ENCODE results near the gene CCDC170. TPM values are rescaled to one million over a fixed set of nuclear protein-coding genes. Genes with fewer than 3 reads are reported as not detected.

Gene CCDC170
- total and polyA plus RNA-seq, 4 donors, result 0.37 to 0.59 (median 0.45) TPM

DNA sequence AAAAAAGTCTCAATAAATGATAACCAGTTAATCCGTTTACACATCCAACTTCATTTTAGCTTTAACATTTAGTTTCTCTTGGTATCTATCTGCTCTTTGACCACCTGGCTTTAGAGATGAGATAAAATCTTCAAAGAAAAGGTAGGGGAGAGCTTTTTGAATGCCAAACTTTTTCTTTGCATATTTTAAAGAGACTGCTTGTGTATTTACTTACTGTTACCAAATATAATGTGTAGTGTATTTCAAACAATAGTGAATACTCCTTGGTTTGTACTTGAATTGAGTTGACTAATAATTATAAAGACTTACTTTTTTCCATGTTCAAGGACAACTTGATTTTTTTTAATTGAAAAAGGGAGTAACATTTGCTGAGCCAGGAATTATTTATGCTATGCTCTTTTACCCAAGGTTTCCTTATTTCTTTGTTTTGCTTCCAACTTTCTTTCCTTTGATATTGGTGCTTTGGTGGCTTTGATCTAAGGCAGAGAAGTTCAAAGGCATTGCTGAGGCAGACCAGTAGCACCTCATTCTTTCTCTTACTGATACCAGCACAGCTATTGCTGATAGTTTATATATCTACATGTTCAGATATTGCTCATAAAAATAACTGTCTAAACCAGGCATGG lies 7.8 kb downstream of the CCDC170 start:
- TF ChIP-seq, protein P1, sequence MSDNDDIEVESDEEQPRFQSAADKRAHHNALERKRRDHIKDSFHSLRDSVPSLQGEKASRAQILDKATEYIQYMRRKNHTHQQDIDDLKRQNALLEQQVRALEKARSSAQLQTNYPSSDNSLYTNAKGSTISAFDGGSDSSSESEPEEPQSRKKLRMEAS (IDR thresholded peaks at IDR 0.05), result no peak
- TF ChIP-seq NR2F2 (IDR thresholded peaks at IDR 0.05) (no peak), TAF1 (conservative IDR thresholded peaks at IDR 0.05) (no peak), RXRA (IDR thresholded peaks at IDR 0.05) (no peak), FOXA2 (IDR thresholded peaks at IDR 0.05) (no peak), YY1 (IDR thresholded peaks at IDR 0.05) (no peak), GABPA (IDR thresholded peaks at IDR 0.05 in 1 of 2, conservative IDR thresholded peaks at IDR 0.05 in 1 of 2) (no peak), HNF4A (conservative IDR thresholded peaks at IDR 0.05) (no peak), RAD21 (IDR thresholded peaks at IDR 0.05) (no peak), EGR1 (IDR thresholded peaks at IDR 0.05; ENCODE audit: low read depth in 2 of 2) (no peak), HNF4G (IDR thresholded peaks at IDR 0.05) (no peak)
- TF ChIP-seq, protein P2, sequence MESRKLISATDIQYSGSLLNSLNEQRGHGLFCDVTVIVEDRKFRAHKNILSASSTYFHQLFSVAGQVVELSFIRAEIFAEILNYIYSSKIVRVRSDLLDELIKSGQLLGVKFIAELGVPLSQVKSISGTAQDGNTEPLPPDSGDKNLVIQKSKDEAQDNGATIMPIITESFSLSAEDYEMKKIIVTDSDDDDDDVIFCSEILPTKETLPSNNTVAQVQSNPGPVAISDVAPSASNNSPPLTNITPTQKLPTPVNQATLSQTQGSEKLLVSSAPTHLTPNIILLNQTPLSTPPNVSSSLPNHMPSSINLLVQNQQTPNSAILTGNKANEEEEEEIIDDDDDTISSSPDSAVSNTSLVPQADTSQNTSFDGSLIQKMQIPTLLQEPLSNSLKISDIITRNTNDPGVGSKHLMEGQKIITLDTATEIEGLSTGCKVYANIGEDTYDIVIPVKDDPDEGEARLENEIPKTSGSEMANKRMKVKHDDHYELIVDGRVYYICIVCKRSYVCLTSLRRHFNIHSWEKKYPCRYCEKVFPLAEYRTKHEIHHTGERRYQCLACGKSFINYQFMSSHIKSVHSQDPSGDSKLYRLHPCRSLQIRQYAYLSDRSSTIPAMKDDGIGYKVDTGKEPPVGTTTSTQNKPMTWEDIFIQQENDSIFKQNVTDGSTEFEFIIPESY (IDR thresholded peaks at IDR 0.05), result no peak
- TF ChIP-seq, protein P3, sequence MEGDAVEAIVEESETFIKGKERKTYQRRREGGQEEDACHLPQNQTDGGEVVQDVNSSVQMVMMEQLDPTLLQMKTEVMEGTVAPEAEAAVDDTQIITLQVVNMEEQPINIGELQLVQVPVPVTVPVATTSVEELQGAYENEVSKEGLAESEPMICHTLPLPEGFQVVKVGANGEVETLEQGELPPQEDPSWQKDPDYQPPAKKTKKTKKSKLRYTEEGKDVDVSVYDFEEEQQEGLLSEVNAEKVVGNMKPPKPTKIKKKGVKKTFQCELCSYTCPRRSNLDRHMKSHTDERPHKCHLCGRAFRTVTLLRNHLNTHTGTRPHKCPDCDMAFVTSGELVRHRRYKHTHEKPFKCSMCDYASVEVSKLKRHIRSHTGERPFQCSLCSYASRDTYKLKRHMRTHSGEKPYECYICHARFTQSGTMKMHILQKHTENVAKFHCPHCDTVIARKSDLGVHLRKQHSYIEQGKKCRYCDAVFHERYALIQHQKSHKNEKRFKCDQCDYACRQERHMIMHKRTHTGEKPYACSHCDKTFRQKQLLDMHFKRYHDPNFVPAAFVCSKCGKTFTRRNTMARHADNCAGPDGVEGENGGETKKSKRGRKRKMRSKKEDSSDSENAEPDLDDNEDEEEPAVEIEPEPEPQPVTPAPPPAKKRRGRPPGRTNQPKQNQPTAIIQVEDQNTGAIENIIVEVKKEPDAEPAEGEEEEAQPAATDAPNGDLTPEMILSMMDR (IDR thresholded peaks at IDR 0.05; ENCODE audit: low read depth, low read length, missing input control), result no peak
- TF ChIP-seq, protein P4, sequence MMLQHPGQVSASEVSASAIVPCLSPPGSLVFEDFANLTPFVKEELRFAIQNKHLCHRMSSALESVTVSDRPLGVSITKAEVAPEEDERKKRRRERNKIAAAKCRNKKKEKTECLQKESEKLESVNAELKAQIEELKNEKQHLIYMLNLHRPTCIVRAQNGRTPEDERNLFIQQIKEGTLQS (IDR thresholded peaks at IDR 0.05), result no peak
- TF ChIP-seq, protein P5, sequence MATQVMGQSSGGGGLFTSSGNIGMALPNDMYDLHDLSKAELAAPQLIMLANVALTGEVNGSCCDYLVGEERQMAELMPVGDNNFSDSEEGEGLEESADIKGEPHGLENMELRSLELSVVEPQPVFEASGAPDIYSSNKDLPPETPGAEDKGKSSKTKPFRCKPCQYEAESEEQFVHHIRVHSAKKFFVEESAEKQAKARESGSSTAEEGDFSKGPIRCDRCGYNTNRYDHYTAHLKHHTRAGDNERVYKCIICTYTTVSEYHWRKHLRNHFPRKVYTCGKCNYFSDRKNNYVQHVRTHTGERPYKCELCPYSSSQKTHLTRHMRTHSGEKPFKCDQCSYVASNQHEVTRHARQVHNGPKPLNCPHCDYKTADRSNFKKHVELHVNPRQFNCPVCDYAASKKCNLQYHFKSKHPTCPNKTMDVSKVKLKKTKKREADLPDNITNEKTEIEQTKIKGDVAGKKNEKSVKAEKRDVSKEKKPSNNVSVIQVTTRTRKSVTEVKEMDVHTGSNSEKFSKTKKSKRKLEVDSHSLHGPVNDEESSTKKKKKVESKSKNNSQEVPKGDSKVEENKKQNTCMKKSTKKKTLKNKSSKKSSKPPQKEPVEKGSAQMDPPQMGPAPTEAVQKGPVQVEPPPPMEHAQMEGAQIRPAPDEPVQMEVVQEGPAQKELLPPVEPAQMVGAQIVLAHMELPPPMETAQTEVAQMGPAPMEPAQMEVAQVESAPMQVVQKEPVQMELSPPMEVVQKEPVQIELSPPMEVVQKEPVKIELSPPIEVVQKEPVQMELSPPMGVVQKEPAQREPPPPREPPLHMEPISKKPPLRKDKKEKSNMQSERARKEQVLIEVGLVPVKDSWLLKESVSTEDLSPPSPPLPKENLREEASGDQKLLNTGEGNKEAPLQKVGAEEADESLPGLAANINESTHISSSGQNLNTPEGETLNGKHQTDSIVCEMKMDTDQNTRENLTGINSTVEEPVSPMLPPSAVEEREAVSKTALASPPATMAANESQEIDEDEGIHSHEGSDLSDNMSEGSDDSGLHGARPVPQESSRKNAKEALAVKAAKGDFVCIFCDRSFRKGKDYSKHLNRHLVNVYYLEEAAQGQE (IDR thresholded peaks at IDR 0.05), result no peak
- no peaks in the 10 kb centered on the region for H3K9me3 ChIP-seq (ENCODE audit: control insufficient read depth in 4 of 4, low read length in 3 of 4)
- H3K36me3 ChIP-seq (ENCODE audit: control insufficient read depth in 4 of 4, insufficient read depth in 3 of 4, low read depth in 1 of 4, low read length in 3 of 4), result no peaks in the 10 kb centered on the region
- H3K27me3 ChIP-seq (ENCODE audit: control insufficient read depth in 4 of 4, insufficient read depth in 4 of 4, low read length in 3 of 4), result no peaks in the 10 kb centered on the region
- no peak overlapping the region for H3K4me3 ChIP-seq (ENCODE audit: low read depth in 1 of 3, low read length in 3 of 3)
- no peak for DNase-seq (ENCODE audit: low spot score)
- no peak overlapping the region for H3K27ac ChIP-seq (ENCODE audit: low read depth in 1 of 2, low read length in 2 of 2)
- H3K4me1 ChIP-seq (ENCODE audit: control insufficient read depth in 4 of 4, insufficient read depth in 4 of 4, low read length in 3 of 4), result peaks cover 0 to 8% (median 7%) of the 10 kb centered on the region in 4 donors
- H3K9ac ChIP-seq (ENCODE audit: low read depth in 1 of 2, low read length in 2 of 2), result no peak overlapping the region
- 86% methylated on average over 1 of the region's 1 CpG for WGBS
